Fibroblast of the conjunctiva (primary cell): ENCODE data around the gene PRKCA.

ENCODE experiments used
- DNase-seq: peaks from one replicate; pipeline ENCODE4 v3.0.0-alpha.2; 2010; ENCODE audit warnings: low read depth

The PRKCA gene

GRCh38 chr17:66839616-66840015 lies 537.2 kb downstream of the PRKCA start:
- DNase-seq = no peak

GRCh38 chr17:66840061-66840460 lies 537.6 kb downstream of the PRKCA start:
- no peak for DNase-seq

- no peak for DNase-seq
Observed at GRCh38 chr17:66841328-66841727, 538.9 kb downstream of the PRKCA start.

- DNase-seq = no peak
Observed at GRCh38 chr17:66841744-66842143, 539.3 kb downstream of the PRKCA start.

- no peak for DNase-seq
Observed at GRCh38 chr17:66842505-66842904, 540.1 kb downstream of the PRKCA start.

- DNase-seq = no peak
Observed at GRCh38 chr17:66842959-66843358, 540.5 kb downstream of the PRKCA start.

GRCh38 chr17:66843627-66844026 lies 541.2 kb downstream of the PRKCA start:
- no peak for DNase-seq

- no peak for DNase-seq
Observed at GRCh38 chr17:66847704-66848103, 545.3 kb downstream of the PRKCA start.

- no peak for DNase-seq
Observed at GRCh38 chr17:66848496-66848895, 546.1 kb downstream of the PRKCA start.

- DNase-seq = no peak
Observed at GRCh38 chr17:66849032-66849655, 546.7 kb downstream of the PRKCA start.

GRCh38 chr17:66849851-66850580 lies 547.6 kb downstream of the PRKCA start:
- no peak for DNase-seq

GRCh38 chr17:66850692-66851091 lies 548.3 kb downstream of the PRKCA start:
- no peak for DNase-seq

GRCh38 chr17:66855204-66855603 lies 552.8 kb downstream of the PRKCA start:
- no peak for DNase-seq

- DNase-seq = no peak
Observed at GRCh38 chr17:66858226-66859083, 556.0 kb downstream of the PRKCA start.

- DNase-seq = no peak
Observed at GRCh38 chr17:66859353-66859752, 556.9 kb downstream of the PRKCA start.

- no peak for DNase-seq
Observed at GRCh38 chr17:66860204-66860603, 557.8 kb downstream of the PRKCA start.
